Muscle of leg (tissue), 11 donors: ENCODE results near the gene POLE3. TPM values are rescaled to one million over a fixed set of nuclear protein-coding genes. Genes with fewer than 3 reads are reported as not detected.
"Not testable (repeated sequence)": the region's sequence is repeated elsewhere in the genome, so short reads cannot be mapped to it uniquely, and the experiment has no call there.

Experiments used
- DNase-seq: peaks from one replicate; pipeline ENCODE4 v3.0.0; 2013
- H3K27ac ChIP-seq: one replicate; pipeline ENCODE4 v1.5.1; 2013; ENCODE audit warnings: mild to moderate bottlenecking, low read length, control low read depth
- H3K27me3 ChIP-seq: one replicate; pipeline ENCODE4 v1.6.1; 2013; ENCODE audit warnings: low read length; ENCODE audit not compliant: control insufficient read depth, insufficient read depth
- H3K36me3 ChIP-seq: one replicate; pipeline ENCODE4 v1.6.1; 2013; ENCODE audit warnings: low read length; ENCODE audit not compliant: control insufficient read depth, insufficient read depth
- H3K4me1 ChIP-seq: one replicate; pipeline ENCODE4 v1.6.1; 2013; ENCODE audit warnings: low read length; ENCODE audit not compliant: control insufficient read depth, insufficient read depth
- H3K4me3 ChIP-seq: one replicate; pipeline ENCODE4 v1.5.1; 2013; ENCODE audit warnings: low read length, control low read depth
- H3K9me3 ChIP-seq: replicated peaks from 2 replicates; pipeline ENCODE4 v1.6.1; 2013; ENCODE audit warnings: low read depth, low read length; ENCODE audit not compliant: control insufficient read depth
- WGBS: methylation state at CpG from one replicate; pipeline ENCODE4 v1.1.5; 2013; ENCODE audit warnings: missing lambda C conversion rate; ENCODE audit not compliant: insufficient coverage; 5-methylcytosine and 5-hydroxymethylcytosine counted together
- polyA plus RNA-seq, 8 donors: library from polyadenylated mRNA; unstranded; fragments of 120-200 nt; gene quantifications; one replicate each; pipeline versions ENCODE4 v1.2.1 to v1.2.3, GENCODE V29; 2013; ENCODE audit warnings: inconsistent platforms in 1 of 8, low replicate concordance in 1 of 8; ENCODE audit not compliant: insufficient read length in 8 of 8, insufficient read depth in 1 of 8
- total RNA-seq: library from RNA; stranded (reverse); fragments of 120-200 nt; gene quantifications from one replicate; pipeline ENCODE4 v1.2.4, GENCODE V29; 2013

POLE3 gene
- total and polyA plus RNA-seq, 9 donors: 36.2 to 51.0 (median 47.5) TPM

DNA sequence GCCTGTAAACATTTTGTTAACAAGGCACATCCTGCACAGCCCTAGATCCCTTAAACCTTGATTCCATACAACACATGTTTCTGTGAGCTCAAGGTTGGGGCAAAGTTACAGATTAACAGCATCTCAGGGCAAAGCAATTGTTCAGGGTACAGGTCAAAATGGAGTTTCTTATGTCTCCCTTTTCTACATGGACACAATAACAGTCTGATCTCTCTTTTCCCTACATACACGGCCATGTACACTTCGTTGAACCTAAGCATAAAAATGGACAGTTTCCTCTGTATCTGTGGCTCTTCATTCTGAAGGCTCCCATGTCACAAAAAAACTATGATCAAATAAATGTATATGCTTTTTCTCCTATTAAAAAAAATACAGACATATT lies 30.7 kb downstream of the POLE3 start:
- DNase-seq, H3K9me3 ChIP-seq, H3K4me3 ChIP-seq, H3K27me3 ChIP-seq, H3K27ac ChIP-seq, H3K4me1 ChIP-seq, H3K36me3 ChIP-seq: not testable (repeated sequence)
- no CpG with 5 or more reads among the region's 2 CpGs for WGBS

DNA sequence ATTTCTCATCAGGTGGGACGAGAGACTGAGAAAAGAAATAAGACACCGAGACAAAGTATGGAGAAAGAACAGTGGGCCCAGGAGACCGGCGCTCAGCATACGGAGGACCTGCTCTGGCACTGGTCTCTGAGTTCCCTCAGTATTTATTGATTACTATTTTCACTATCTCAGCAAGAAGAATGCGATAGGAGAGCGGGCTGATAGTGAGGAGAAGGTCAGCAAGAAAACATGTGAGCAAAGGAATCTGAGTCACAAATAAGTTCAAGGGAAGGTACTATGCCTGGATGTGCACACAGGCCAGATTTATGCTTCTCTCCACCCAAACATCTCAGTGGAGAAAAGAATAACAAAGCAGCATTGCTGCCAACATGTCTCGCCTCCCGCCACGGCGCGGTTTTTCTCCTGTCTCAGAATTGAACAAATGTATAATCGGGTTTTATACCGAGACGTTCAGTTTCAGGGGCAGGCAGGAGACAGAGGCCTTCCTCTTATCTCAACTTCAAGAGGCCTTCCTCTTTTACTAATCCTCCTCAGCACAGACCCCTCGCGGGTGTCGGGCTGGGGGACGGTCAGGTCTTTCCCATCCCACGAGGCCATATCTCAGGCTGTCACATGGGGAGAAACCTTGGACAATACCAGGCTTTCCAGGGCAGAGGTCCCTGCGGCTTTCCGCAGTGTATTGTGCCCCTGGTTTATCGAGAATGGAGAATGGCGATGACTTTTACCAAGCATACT lies 31.2 kb downstream of the POLE3 start:
- 45% methylated on average over 12 of the region's 24 CpGs for WGBS
- H3K36me3 ChIP-seq, H3K4me1 ChIP-seq, H3K27ac ChIP-seq, H3K27me3 ChIP-seq, H3K9me3 ChIP-seq, H3K4me3 ChIP-seq, DNase-seq: not testable (repeated sequence)

DNA sequence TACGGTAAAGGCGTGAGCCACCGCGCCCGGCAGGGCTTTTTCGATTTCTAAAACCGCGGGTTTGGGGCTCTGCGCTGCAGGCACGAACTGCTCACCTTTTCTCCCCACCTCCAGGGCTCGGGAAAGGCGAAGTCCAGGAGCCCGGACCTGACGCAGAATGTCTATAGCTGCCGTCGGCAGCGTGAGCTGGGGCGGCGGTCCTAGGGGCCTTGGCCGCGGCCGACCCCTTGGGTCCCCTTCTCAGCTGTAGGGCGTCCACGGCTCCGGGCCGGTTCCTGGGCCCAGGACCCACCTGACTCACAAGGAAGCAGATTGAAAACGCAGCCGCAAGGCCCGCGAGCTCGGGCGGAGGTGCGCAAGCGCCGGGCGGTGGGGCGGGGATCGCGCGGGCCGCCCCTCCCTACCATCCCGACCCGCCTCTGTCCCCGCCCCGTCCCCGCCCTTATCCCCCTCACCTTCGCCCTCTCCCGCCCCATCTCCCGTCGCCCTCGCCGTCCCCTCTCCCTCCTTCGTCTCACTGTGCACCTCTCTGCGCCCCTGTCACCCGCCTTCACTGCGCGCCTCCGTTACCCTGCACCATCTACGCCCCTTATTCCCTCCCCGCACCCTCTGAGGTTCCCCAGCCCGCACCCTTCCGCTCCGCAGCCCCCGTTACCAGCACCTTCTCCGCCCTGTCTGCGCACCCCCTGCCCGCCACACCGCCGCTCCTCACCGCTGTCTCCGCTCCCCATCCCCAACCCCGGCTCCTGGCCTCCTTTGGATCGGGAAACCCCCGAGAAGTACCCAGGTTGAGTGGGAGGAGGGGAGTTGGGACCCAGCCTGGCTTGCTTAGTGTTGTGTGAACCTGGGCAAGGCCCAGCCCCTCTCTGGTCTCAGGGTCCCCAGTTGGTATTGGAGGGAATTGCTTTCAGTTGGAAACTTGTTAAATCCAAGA lies 33.6 kb downstream of the POLE3 start, which contains the start of gene HDHD3:
TSS of gene HDHD3 (minus strand) at position 353 of the 934 bp plus-strand sequence. CDS start 2,632 bp downstream, outside the sequence.
- H3K9me3 ChIP-seq: no peaks in the 10 kb centered on the region
- under 1% methylated on average over 56 of the region's 74 CpGs for WGBS
- peak; percentile 84 for DNase-seq
- peaks cover 6% of the 10 kb centered on the region for H3K4me1 ChIP-seq
- H3K27ac ChIP-seq: no peak within 1 kb of the TSS
- H3K4me3 ChIP-seq: peak within 1 kb of the TSS; percentile 88
- no peaks in the 10 kb centered on the region for H3K27me3 ChIP-seq
- peaks cover 16% of the 10 kb centered on the region for H3K36me3 ChIP-seq

DNA sequence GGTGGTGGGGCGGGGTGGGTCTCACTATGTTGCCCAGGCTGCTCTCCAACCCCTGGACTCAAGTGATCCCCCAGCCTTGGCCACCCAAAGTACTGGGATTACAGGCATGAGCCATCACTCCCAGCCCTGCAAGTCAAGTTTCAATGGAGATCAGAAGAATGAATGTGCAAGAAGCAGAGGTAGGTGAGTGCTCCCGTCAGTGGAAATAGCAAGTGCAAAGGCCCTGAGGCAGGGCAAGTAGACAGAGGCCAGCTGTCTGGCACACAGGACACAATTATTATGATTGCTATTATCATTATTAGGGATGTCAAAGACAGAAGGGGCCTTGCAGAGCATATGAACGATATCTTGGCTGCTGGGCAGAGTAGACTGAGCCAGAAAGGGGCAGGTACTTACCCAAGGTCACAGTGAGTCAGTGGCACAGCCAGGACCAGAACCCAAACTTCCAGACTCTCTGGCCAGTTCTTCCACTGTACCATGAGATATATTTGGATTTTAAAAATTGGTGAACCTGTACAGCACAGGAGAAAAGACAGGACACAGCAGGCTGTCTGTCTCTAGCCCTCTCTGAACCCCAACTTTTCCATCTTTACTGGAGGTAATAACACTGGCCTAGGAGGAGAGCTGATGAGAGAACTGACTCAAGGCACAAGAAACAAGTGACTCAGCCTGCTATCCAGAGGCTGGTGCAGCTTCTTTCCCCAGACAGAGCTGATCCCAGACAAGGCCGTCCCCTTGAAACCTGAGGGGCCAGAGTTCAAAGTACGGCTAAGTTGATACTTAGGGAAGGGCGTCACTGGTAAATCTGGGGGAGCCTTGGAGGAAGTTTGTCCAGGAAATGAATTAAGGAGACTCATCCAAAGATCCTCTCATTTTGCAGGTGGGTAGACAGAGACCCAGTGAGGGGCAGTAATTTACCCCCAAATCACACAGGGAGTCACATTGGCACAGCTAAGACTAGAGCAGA lies 35.1 kb downstream of the POLE3 start:
- H3K4me1 ChIP-seq: peaks cover 6% of the 10 kb centered on the region
- no peaks in the 10 kb centered on the region for H3K27me3 ChIP-seq
- 90% methylated on average over 2 of the region's 6 CpGs for WGBS

DNA sequence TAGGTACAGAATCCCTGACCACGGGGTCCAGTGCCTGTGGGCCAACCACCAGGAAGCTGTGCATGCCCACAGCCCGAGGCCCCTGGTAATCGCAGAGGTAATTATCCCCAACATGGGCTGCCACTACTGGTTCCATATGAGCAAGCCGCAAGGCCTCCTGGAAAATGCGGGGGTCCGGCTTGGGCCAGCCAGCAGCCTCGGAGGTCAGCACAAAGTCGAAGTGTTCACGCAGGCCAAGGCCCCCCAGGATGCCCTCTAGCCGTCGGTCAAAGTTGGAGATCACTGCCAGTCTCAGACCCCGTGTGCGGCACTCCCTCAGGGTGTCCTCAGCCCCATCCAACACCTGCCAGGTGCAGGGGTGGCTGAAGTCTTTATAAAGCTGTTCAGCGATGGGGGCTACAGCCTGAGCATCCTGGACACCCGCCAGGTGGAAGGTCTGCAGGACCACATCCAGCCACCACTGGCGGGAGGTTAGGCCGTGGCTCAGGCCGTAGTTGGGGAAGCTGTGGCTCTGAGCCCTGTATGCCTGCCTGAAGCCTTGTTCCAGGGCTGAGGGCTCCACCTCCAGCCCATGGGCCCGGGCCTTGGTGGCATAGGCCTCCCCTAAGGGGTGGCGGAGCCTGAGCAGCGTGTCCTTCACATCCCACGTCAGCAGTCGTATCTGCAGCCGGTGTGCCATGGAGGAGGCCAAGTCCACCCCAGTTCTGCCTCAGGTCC lies 36.6 kb downstream of the POLE3 start:
- no peak overlapping the region for H3K4me3 ChIP-seq
- H3K36me3 ChIP-seq: peaks cover 16% of the 10 kb centered on the region
- no peak for DNase-seq
- H3K27me3 ChIP-seq: no peaks in the 10 kb centered on the region
- no peak overlapping the region for H3K27ac ChIP-seq
- H3K9me3 ChIP-seq: no peaks in the 10 kb centered on the region
- 80% methylated on average over 18 of the region's 24 CpGs for WGBS
- peaks cover 14% of the 10 kb centered on the region for H3K4me1 ChIP-seq

More for the DNA sequence above, 35.1 kb downstream of the POLE3 start:
- H3K27ac ChIP-seq: no peak overlapping the region
- no peak for DNase-seq
- no peaks in the 10 kb centered on the region for H3K9me3 ChIP-seq
- H3K36me3 ChIP-seq: peaks cover 16% of the 10 kb centered on the region
- H3K4me3 ChIP-seq: peak overlapping the region; percentile 15

DNA sequence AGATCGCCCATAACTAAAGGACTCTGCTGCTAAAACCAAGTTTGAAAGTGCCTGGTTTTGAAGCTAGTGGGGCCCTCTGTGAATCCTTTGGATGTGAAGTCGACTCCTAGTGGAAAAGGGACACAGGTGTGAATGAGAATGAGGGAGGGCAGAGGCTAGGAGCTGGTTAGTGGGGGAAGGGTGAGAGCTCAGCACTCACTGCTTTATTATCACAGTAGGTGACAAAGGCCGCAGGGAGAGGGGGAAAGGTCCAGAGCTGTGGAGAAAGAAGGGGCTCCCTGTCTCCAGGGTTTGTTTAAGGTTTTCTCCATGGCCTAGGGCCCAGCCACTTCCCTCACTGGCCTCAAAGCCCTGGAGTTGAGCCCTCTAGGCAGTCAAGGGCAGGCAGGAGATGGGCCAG lies 37.2 kb downstream of the POLE3 start:
- Histone ChIP-seq H3K4me3 (no peak overlapping the region), H3K9me3 (no peaks in the 10 kb centered on the region), H3K27me3 (no peaks in the 10 kb centered on the region), H3K27ac (no peak overlapping the region), H3K4me1 (peaks cover 14% of the 10 kb centered on the region), H3K36me3 (peaks cover 16% of the 10 kb centered on the region)
- no peak for DNase-seq
- 14% methylated on average over 1 of the region's 3 CpGs for WGBS

DNA sequence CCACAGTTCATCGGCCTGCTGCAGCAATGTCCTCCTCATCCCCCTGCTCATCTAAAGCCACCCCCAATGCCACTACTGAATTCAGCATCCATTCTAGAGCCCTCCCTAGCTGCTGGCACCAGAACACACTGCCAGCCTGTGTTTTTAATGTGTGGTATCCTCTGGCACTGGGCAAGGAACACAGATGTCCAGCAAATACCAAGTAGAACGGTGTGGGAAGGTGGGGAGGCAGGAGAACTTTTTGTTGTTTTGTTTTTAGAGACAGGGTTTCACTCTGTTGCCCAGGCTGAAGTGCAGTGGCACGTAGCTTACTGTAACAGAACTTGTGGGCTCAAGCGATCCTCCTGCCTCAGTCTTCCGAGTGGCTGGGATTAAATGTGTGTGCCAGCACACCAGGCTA lies 38.4 kb downstream of the POLE3 start:
- no peak for DNase-seq
- Histone ChIP-seq H3K36me3 (peaks cover 16% of the 10 kb centered on the region), H3K27me3 (no peaks in the 10 kb centered on the region), H3K4me3 (no peak overlapping the region), H3K27ac (no peak overlapping the region), H3K4me1 (peaks cover 12% of the 10 kb centered on the region), H3K9me3 (no peaks in the 10 kb centered on the region)
- WGBS: 70% methylated on average over 1 of the region's 5 CpGs

DNA sequence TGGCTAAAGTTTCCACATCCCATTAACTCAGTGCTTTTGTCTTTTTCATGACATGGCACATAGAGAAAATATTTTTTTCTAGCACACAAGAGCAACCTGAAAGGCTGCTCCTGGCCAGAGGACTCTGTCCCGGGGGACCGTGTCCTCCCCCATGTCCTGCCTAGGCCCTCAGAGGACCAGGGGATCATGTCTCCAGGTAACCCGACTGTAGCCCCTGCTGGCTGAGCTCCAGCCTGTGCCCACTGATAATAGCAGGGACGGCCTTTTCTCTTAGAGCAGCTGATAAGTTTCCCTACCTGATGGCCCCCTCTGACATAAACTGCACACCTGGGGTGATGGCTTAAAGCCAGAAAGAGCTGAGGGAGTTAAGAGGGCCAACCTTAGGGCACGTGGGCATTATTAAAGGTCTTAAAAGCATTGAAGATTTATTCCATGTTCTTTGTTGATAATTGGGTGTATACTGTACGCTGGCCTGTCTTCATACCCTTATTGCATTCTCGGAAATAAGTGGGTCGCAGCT lies 39.6 kb downstream of the POLE3 start:
- WGBS: 84% methylated on average over 7 of the region's 8 CpGs

DNA sequence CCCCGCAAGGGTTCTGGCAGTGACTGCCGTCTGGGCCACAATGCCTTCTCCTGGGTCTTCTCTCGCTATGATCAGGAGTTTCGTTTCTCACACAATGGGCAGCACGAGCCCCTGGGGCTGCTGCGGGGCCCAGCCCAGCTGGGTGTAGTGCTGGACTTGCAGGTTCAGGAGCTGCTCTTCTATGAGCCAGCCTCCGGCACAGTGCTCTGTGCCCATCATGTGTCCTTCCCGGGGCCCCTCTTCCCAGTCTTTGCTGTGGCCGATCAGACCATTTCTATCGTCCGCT lies 40.7 kb downstream of the POLE3 start:
- H3K36me3 ChIP-seq: peaks cover 14% of the 10 kb centered on the region
- H3K4me1 ChIP-seq: peaks cover 8% of the 10 kb centered on the region
- H3K9me3 ChIP-seq: no peaks in the 10 kb centered on the region
- no peak overlapping the region for H3K4me3 ChIP-seq
- H3K27ac ChIP-seq: no peak overlapping the region
- WGBS: 75% methylated on average over 8 of the region's 11 CpGs
- H3K27me3 ChIP-seq: no peaks in the 10 kb centered on the region
- DNase-seq: no peak

More for the DNA sequence above, 39.6 kb downstream of the POLE3 start:
- no peaks in the 10 kb centered on the region for H3K27me3 ChIP-seq
- H3K9me3 ChIP-seq: no peaks in the 10 kb centered on the region
- no peak overlapping the region for H3K4me3 ChIP-seq
- no peak for DNase-seq
- no peak overlapping the region for H3K27ac ChIP-seq
- peaks cover 11% of the 10 kb centered on the region for H3K4me1 ChIP-seq
- peaks cover 16% of the 10 kb centered on the region for H3K36me3 ChIP-seq
